Left lung (tissue), 10 donors: ENCODE results near the gene UQCRFS1. TPM values are rescaled to one million over a fixed set of nuclear protein-coding genes. Genes with fewer than 3 reads are reported as not detected.
"Not testable (repeated sequence)": the region's sequence is repeated elsewhere in the genome, so short reads cannot be mapped to it uniquely, and the experiment has no call there.

Experiments used
- ATAC-seq: fragments of 200-7000 bp; cut with Tn5 transposase; one replicate; pipeline ENCODE4 v1.9.1; 2020; ENCODE audit warnings: moderate library complexity
- DNase-seq, 4 donors: peaks; one replicate each; pipeline ENCODE4 v3.0.0-alpha.2; 2013 to 2020
- H3K27ac ChIP-seq, 2 donors: fragments of 200-600 bp; sonication (generic) in 1 of 2; one replicate each; pipeline versions ENCODE4 v1.5.0 to v1.8.0; 2020 to 2021
- H3K27me3 ChIP-seq, 2 donors: fragments of 200-600 bp; sonication (generic) in 1 of 2; one replicate each; pipeline versions ENCODE4 v1.5.0 to v1.8.0; 2020 to 2021
- H3K36me3 ChIP-seq, 2 donors: fragments of 200-600 bp; sonication (generic) in 1 of 2; one replicate each; pipeline versions ENCODE4 v1.5.0 to v1.8.0; 2020 to 2021
- H3K4me1 ChIP-seq, 2 donors: fragments of 200-600 bp; one replicate each; pipeline ENCODE4 v1.8.0; 2021
- H3K4me3 ChIP-seq, 2 donors: fragments of 200-600 bp; sonication (generic) in 1 of 2; one replicate each; pipeline versions ENCODE4 v1.5.0 to v1.8.0; 2020 to 2021; ENCODE audit warnings: mild to moderate bottlenecking in 1 of 2
- H3K9me3 ChIP-seq, 2 donors: fragments of 200-600 bp; sonication (generic) in 1 of 2; one replicate each; pipeline versions ENCODE4 v1.5.0 to v1.8.0; 2020 to 2021
- CTCF ChIP-seq, 2 donors: fragments of 200-600 bp; sonication (generic) in 1 of 2; IDR thresholded peaks; one replicate each; pipeline versions ENCODE4 v1.5.0 to v1.8.0; 2021; ENCODE audit warnings: antibody characterized with exemption in 2 of 2
- intact Hi-C, 2 donors: fragments of 100-400 bp; cut with DNase I; formaldehyde crosslinking; loops; one replicate each; pipeline versions ENCODE4 v1.11.2 to v1.14.2; 2022
- polyA plus RNA-seq, 6 donors: library from polyadenylated mRNA; unstranded; fragments of 120-200 nt; gene quantifications; one replicate each; pipeline ENCODE4 v1.2.1, GENCODE V29; 2013; ENCODE audit not compliant: insufficient read length in 6 of 6
- total RNA-seq, 2 donors: library from RNA; stranded (reverse); fragmentation: NEBNext Ultra II Directional; extraction: Animal tissue kit (Norgen Biotek cat#: 25700); gene quantifications; one replicate each; pipeline ENCODE4 v1.2.1, GENCODE V29; 2021
- donor health status: DM: no; HTN: yes; CAD: no.
- donor health status: DM: no; HTN: no; CAD: no.

The UQCRFS1 gene
- total and polyA plus RNA-seq, 8 donors, result 15.9 to 27.8 (median 17.4) TPM

- ATAC-seq, intact Hi-C loops: not testable (repeated sequence)
Observed at GRCh38 chr19:29207403-29208187, 5.4 kb downstream of the UQCRFS1 start.

GRCh38 chr19:29206453-29206852 is 6.5 kb downstream of the UQCRFS1 start:
- Histone ChIP-seq H3K27ac (no peak overlapping the region), H3K4me3 (no peak overlapping the region), H3K4me1 (peaks cover 2 to 28% of the 10 kb centered on the region in 2 donors), H3K9me3 (no peaks in the 10 kb centered on the region), H3K36me3 (peaks cover 0 to 30% of the 10 kb centered on the region in 2 donors), H3K27me3 (no peaks in the 10 kb centered on the region)
- intact Hi-C loops, result no loop called here
- DNase-seq (no peak), ATAC-seq (no peak)
- TF ChIP-seq CTCF (IDR thresholded peaks at IDR 0.05), result no peak

More at GRCh38 chr19:29207403-29208187, 5.4 kb downstream of the UQCRFS1 start:
- H3K9me3 ChIP-seq, H3K27me3 ChIP-seq, H3K27ac ChIP-seq, H3K4me3 ChIP-seq, DNase-seq: not testable (repeated sequence)
- Histone ChIP-seq H3K36me3 (peaks cover 0 to 30% of the 10 kb centered on the region in 2 donors), H3K4me1 (peaks cover 6 to 36% of the 10 kb centered on the region in 2 donors)

GRCh38 chr19:29202281-29202680 is 10.7 kb downstream of the UQCRFS1 start:
- no peak for DNase-seq
- no peak overlapping the region for H3K27ac ChIP-seq
- ATAC-seq, result no peak
- intact Hi-C loops, result no loop called here
- H3K27me3 ChIP-seq, result no peaks in the 10 kb centered on the region
- peaks cover 0 to 26% of the 10 kb centered on the region in 2 donors for H3K36me3 ChIP-seq
- peaks cover 0 to 4% of the 10 kb centered on the region in 2 donors for H3K9me3 ChIP-seq
- no peak overlapping the region for H3K4me3 ChIP-seq
- no peak for TF ChIP-seq CTCF (IDR thresholded peaks at IDR 0.05)
- peaks cover 0 to 7% of the 10 kb centered on the region in 2 donors for H3K4me1 ChIP-seq

- no peak for ATAC-seq
- intact Hi-C loops, result no loop called here
Observed at GRCh38 chr19:29201855-29202254, 11.1 kb downstream of the UQCRFS1 start.

GRCh38 chr19:29194658-29195057 is 18.3 kb downstream of the UQCRFS1 start:
- intact Hi-C loops, result no loop called here
- H3K9me3 ChIP-seq, result peaks cover 0 to 4% of the 10 kb centered on the region in 2 donors
- TF ChIP-seq CTCF (IDR thresholded peaks at IDR 0.05), result no peak
- H3K27me3 ChIP-seq, result no peaks in the 10 kb centered on the region
- H3K36me3 ChIP-seq, result no peaks in the 10 kb centered on the region
- H3K27ac ChIP-seq, result no peak overlapping the region
- no peak for ATAC-seq
- H3K4me3 ChIP-seq, result no peak overlapping the region
- no peak for DNase-seq
- no peaks in the 10 kb centered on the region for H3K4me1 ChIP-seq

More at GRCh38 chr19:29201855-29202254, 11.1 kb downstream of the UQCRFS1 start:
- no peaks in the 10 kb centered on the region for H3K27me3 ChIP-seq
- H3K27ac ChIP-seq, result no peak overlapping the region
- H3K4me1 ChIP-seq, result peaks cover 0 to 4% of the 10 kb centered on the region in 2 donors
- peaks cover 0 to 4% of the 10 kb centered on the region in 2 donors for H3K9me3 ChIP-seq
- TF ChIP-seq CTCF (IDR thresholded peaks at IDR 0.05), result no peak
- peaks cover 0 to 22% of the 10 kb centered on the region in 2 donors for H3K36me3 ChIP-seq
- DNase-seq, result no peak
- H3K4me3 ChIP-seq, result no peak overlapping the region
